NCI-H2196 (cell line): ENCODE data around the gene CCNG2.

ENCODE experiments used
- DNase-seq: peaks from one replicate; lab custom pipeline; 2025; ENCODE audit not compliant: unreplicated experiment; lab: John Stamatoyannopoulos, UW

Gene CCNG2

GRCh38 chr4:77146186-77147078 lies 10.6 kb upstream of the CCNG2 start:
- no peak for DNase-seq

- DNase-seq, result no peak
Measured at GRCh38 chr4:77147079-77147782, 9.8 kb upstream of the CCNG2 start.

- DNase-seq, result no peak
Measured at GRCh38 chr4:77148078-77148477, 8.9 kb upstream of the CCNG2 start.

GRCh38 chr4:77149789-77150188 lies 7.2 kb upstream of the CCNG2 start:
- DNase-seq, result no peak

GRCh38 chr4:77151241-77151640 lies 5.8 kb upstream of the CCNG2 start:
- DNase-seq, result no peak

- no peak for DNase-seq
Measured at GRCh38 chr4:77152421-77152820, 4.6 kb upstream of the CCNG2 start.

- no peak for DNase-seq
Measured at GRCh38 chr4:77153006-77153405, 4.0 kb upstream of the CCNG2 start.

- DNase-seq, result no peak
Measured at GRCh38 chr4:77154065-77154464, 2.9 kb upstream of the CCNG2 start.

GRCh38 chr4:77154761-77155499 lies 2.1 kb upstream of the CCNG2 start:
- DNase-seq, result no peak

GRCh38 chr4:77155631-77156452 lies 1.2 kb upstream of the CCNG2 start:
- DNase-seq, result no peak

- peak; percentile 89 for DNase-seq
Measured at GRCh38 chr4:77156533-77156911, 485 bp upstream of the CCNG2 start.

GRCh38 chr4:77157859-77158486 lies 966 bp downstream of the CCNG2 start:
- DNase-seq, result peak; percentile 63

GRCh38 chr4:77158487-77158861 lies 1.5 kb downstream of the CCNG2 start:
- no peak for DNase-seq

- DNase-seq, result no peak
Measured at GRCh38 chr4:77159806-77160205, 2.8 kb downstream of the CCNG2 start.

- no peak for DNase-seq
Measured at GRCh38 chr4:77163641-77164040, 6.6 kb downstream of the CCNG2 start.

- no peak for DNase-seq
Measured at GRCh38 chr4:77167173-77167572, 10.2 kb downstream of the CCNG2 start.

GRCh38 chr4:77167866-77168265 lies 10.9 kb downstream of the CCNG2 start:
- no peak for DNase-seq

- DNase-seq, result no peak
Measured at GRCh38 chr4:77169481-77169880, 12.5 kb downstream of the CCNG2 start.

GRCh38 chr4:77170926-77171325 lies 13.9 kb downstream of the CCNG2 start:
- no peak for DNase-seq

GRCh38 chr4:77172336-77172735 lies 15.3 kb downstream of the CCNG2 start:
- DNase-seq, result no peak
